HEK293 (cell line): ENCODE data around the gene DCP1A.

Experiments
- CTCF ChIA-PET: fragments of 350-600 bp; formaldehyde crosslinking; extraction: SDS; loops from one replicate; lab custom pipeline; 2021; ENCODE audit warnings: antibody characterized with exemption; lab: Yijun Ruan, JAX
- POLR2A ChIA-PET: fragments of 300-600 bp; formaldehyde crosslinking; extraction: SDS; loops from one replicate; lab custom pipeline; 2020; ENCODE audit warnings: antibody characterized with exemption, inconsistent platforms; lab: Yijun Ruan, JAX
- H3K27ac ChIP-seq: fragments of 200-500 bp; sonication (Bioruptor generic); 2 replicates; pipeline ENCODE4 v1.5.1; 2014; ENCODE audit warnings: low read depth, low read length, control low read depth, inconsistent platforms; ENCODE audit errors: extremely low read depth
- H3K36me3 ChIP-seq, 2 experiments: fragments of 200-500 bp in 1 of 2; sonication (Bioruptor generic) in 1 of 2; 1 replicate in 1 of 2; 2 replicates in 1 of 2; pipeline ENCODE4 v1.5.1; 2014 to 2017; ENCODE audit warnings: inconsistent platforms in 2 of 2, low read length in 2 of 2; ENCODE audit not compliant: control insufficient read depth in 2 of 2, insufficient read depth in 1 of 2
- H3K4me1 ChIP-seq: fragments of 200-500 bp; sonication (Bioruptor generic); 2 replicates; pipeline ENCODE4 v1.5.1; 2014; ENCODE audit warnings: mild to moderate bottlenecking, low read length, inconsistent platforms; ENCODE audit not compliant: control insufficient read depth, insufficient read depth
- H3K4me3 ChIP-seq: 2 replicates; pipeline ENCODE4 v1.5.1; 2011; ENCODE audit warnings: low read depth, mild to moderate bottlenecking, control low read depth, low read length, moderate library complexity
- H3K9me3 ChIP-seq: fragments of 200-500 bp; sonication (Bioruptor generic); 2 replicates; pipeline ENCODE4 v1.5.1; 2014; ENCODE audit warnings: low read depth, low read length, inconsistent platforms; ENCODE audit not compliant: control insufficient read depth, insufficient read depth
- ATF2 ChIP-seq: fragments of 450-650 bp; formaldehyde crosslinking; IDR thresholded peaks from 2 replicates; pipeline ENCODE4 v1.5.1; 2016; ENCODE audit warnings: missing biosample characterization, missing genetic modification characterization, low read depth
- BCL11A ChIP-seq: fragments of 450-650 bp; formaldehyde crosslinking; IDR thresholded peaks from 2 replicates; pipeline ENCODE4 v1.5.1; 2016; ENCODE audit warnings: low read depth, missing biosample characterization, missing genetic modification characterization
- GLI4 ChIP-seq: fragments of 450-650 bp; formaldehyde crosslinking; IDR thresholded peaks from 2 replicates; pipeline ENCODE4 v1.5.1; 2016; ENCODE audit warnings: missing biosample characterization, missing genetic modification characterization
- GLIS1 ChIP-seq: fragments of 450-650 bp; formaldehyde crosslinking; IDR thresholded peaks from 2 replicates; pipeline ENCODE4 v1.5.1; 2016; ENCODE audit warnings: missing biosample characterization, missing genetic modification characterization
- KLF10 ChIP-seq: fragments of 450-650 bp; IDR thresholded peaks from 2 replicates; pipeline ENCODE4 v1.5.1; 2018; ENCODE audit warnings: missing biosample characterization, mild to moderate bottlenecking, missing genetic modification characterization
- OSR2 ChIP-seq: fragments of 450-650 bp; formaldehyde crosslinking; IDR thresholded peaks from 2 replicates; pipeline ENCODE4 v1.5.1; 2016; ENCODE audit warnings: missing biosample characterization, missing genetic modification characterization
- REPIN1 ChIP-seq: fragments of 450-650 bp; formaldehyde crosslinking; IDR thresholded peaks from 2 replicates; pipeline ENCODE4 v1.5.1; 2017; ENCODE audit warnings: missing biosample characterization, missing genetic modification characterization, low read depth
- SP2 ChIP-seq: fragments of 450-650 bp; formaldehyde crosslinking; IDR thresholded peaks from 2 replicates; pipeline ENCODE4 v1.5.1; 2016; ENCODE audit warnings: missing biosample characterization, missing genetic modification characterization
- SP7 ChIP-seq: fragments of 450-650 bp; formaldehyde crosslinking; IDR thresholded peaks from 2 replicates; pipeline ENCODE4 v1.5.1; 2016; ENCODE audit warnings: missing biosample characterization, missing genetic modification characterization
- ZBTB20 ChIP-seq: fragments of 450-650 bp; formaldehyde crosslinking; IDR thresholded peaks from 2 replicates; pipeline ENCODE4 v1.5.1; 2016; ENCODE audit warnings: missing biosample characterization, missing genetic modification characterization
- ZBTB7A ChIP-seq: fragments of 450-650 bp; formaldehyde crosslinking; IDR thresholded peaks from 2 replicates; pipeline ENCODE4 v1.5.1; 2016; ENCODE audit warnings: low read depth, missing biosample characterization, missing genetic modification characterization
- ZIC2 ChIP-seq: fragments of 450-650 bp; formaldehyde crosslinking; IDR thresholded peaks from 2 replicates; pipeline ENCODE4 v1.5.1; 2016; ENCODE audit warnings: missing biosample characterization, missing genetic modification characterization
- ZNF10 ChIP-seq: fragments of 450-650 bp; formaldehyde crosslinking; IDR thresholded peaks from 2 replicates; pipeline ENCODE4 v1.5.1; 2017; ENCODE audit warnings: missing biosample characterization, missing genetic modification characterization
- ZNF121 ChIP-seq: fragments of 450-650 bp; formaldehyde crosslinking; IDR thresholded peaks from 2 replicates; pipeline ENCODE4 v1.5.1; 2016; ENCODE audit warnings: missing biosample characterization, missing genetic modification characterization
- ZNF280C ChIP-seq: fragments of 450-650 bp; formaldehyde crosslinking; IDR thresholded peaks from 2 replicates; pipeline ENCODE4 v1.5.1; 2016; ENCODE audit warnings: missing biosample characterization, missing genetic modification characterization
- ZNF341 ChIP-seq: fragments of 450-650 bp; formaldehyde crosslinking; IDR thresholded peaks from 2 replicates; pipeline ENCODE4; 2016; ENCODE audit warnings: low read depth, missing biosample characterization, missing genetic modification characterization
- ZNF394 ChIP-seq: fragments of 450-650 bp; formaldehyde crosslinking; IDR thresholded peaks from 2 replicates; pipeline ENCODE4 v1.5.1; 2016; ENCODE audit warnings: missing biosample characterization, missing genetic modification characterization, mild to moderate bottlenecking, moderate library complexity, borderline replicate concordance
- ZNF404 ChIP-seq: fragments of 450-650 bp; formaldehyde crosslinking; IDR thresholded peaks from 2 replicates; pipeline ENCODE4 v1.5.1; 2017; ENCODE audit warnings: missing biosample characterization, missing genetic modification characterization
- ZNF449 ChIP-seq: fragments of 450-650 bp; formaldehyde crosslinking; IDR thresholded peaks from 2 replicates; pipeline ENCODE4 v1.5.1; 2017; ENCODE audit warnings: missing biosample characterization, mild to moderate bottlenecking, missing genetic modification characterization, moderate library complexity
- ZNF513 ChIP-seq: fragments of 450-650 bp; IDR thresholded peaks from 2 replicates; pipeline ENCODE4 v1.5.1; 2018; ENCODE audit warnings: missing biosample characterization, missing genetic modification characterization
- ZNF514 ChIP-seq: fragments of 450-650 bp; formaldehyde crosslinking; IDR thresholded peaks from 2 replicates; pipeline ENCODE4 v1.5.1; 2016; ENCODE audit warnings: missing biosample characterization, missing genetic modification characterization
- ZNF521 ChIP-seq: fragments of 450-650 bp; formaldehyde crosslinking; IDR thresholded peaks from 2 replicates; pipeline ENCODE4 v1.5.1; 2017; ENCODE audit warnings: missing biosample characterization, mild to moderate bottlenecking, missing genetic modification characterization
- ZNF600 ChIP-seq: fragments of 450-650 bp; formaldehyde crosslinking; IDR thresholded peaks from 2 replicates; pipeline ENCODE4 v1.5.1; 2016; ENCODE audit warnings: missing biosample characterization, missing genetic modification characterization
- ZNF621 ChIP-seq: fragments of 450-650 bp; formaldehyde crosslinking; IDR thresholded peaks from 2 replicates; pipeline ENCODE4 v1.5.1; 2017; ENCODE audit warnings: missing biosample characterization, missing genetic modification characterization
- ZNF624 ChIP-seq: fragments of 450-650 bp; formaldehyde crosslinking; IDR thresholded peaks from 2 replicates; pipeline ENCODE4 v1.5.1; 2017; ENCODE audit warnings: missing biosample characterization, missing genetic modification characterization
- ZNF791 ChIP-seq: fragments of 450-650 bp; formaldehyde crosslinking; IDR thresholded peaks from 2 replicates; pipeline ENCODE4 v1.5.1; 2016; ENCODE audit warnings: missing biosample characterization, missing genetic modification characterization
- ZSCAN4 ChIP-seq: fragments of 450-650 bp; formaldehyde crosslinking; IDR thresholded peaks from 2 replicates; pipeline ENCODE4 v1.5.1; 2017; ENCODE audit warnings: missing biosample characterization, missing genetic modification characterization

The DCP1A gene

GRCh38 chr3:53236112-53236841 lies 111.1 kb downstream of the DCP1A start:
- TF ChIP-seq ZNF521 (tag by site-specific recombination) (no peak), ATF2 (no peak), ZNF341 (tag by site-specific recombination) (peak; percentile 58; the same call in 1 of the 2 replicates), BCL11A (tag by site-specific recombination) (no peak), OSR2 (tag by site-specific recombination) (no peak), ZNF449 (peak; percentile 36; the same call in 1 of the 2 replicates), REPIN1 (tag by site-specific recombination) (no peak), ZNF791 (tag by site-specific recombination) (no peak), ZNF600 (tag by site-specific recombination) (0 out of 2 replicates have a peak, but pooled peaks have one; percentile 24), ZIC2 (tag by site-specific recombination) (peak; percentile 93), ZNF394 (no peak), SP7 (tag by site-specific recombination) (0 out of 2 replicates have a peak, but pooled peaks have one; percentile 13), GLIS1 (tag by site-specific recombination) (peak; percentile 65; the same call in 1 of the 2 replicates)
- H3K9me3 ChIP-seq = no peaks in the 10 kb centered on the region
- H3K4me1 ChIP-seq = no peaks in the 10 kb centered on the region
- peaks cover 0 to 93% of the 10 kb centered on the region in 2 experiments; a peak in 1 of 3 replicates for H3K36me3 ChIP-seq
- H3K27ac ChIP-seq = no peak overlapping the region; the same call in 1 of the 2 replicates
- ChIA-PET POLR2A (no interaction called here), CTCF (no interaction called here)
- H3K4me3 ChIP-seq = no peak overlapping the region

GRCh38 chr3:53235545-53235944 lies 111.8 kb downstream of the DCP1A start:
- ChIA-PET CTCF (no interaction called here), POLR2A (no interaction called here)
- Histone ChIP-seq H3K27ac (no peak overlapping the region), H3K4me1 (no peaks in the 10 kb centered on the region), H3K36me3 (peaks cover 0 to 93% of the 10 kb centered on the region in 2 experiments; a peak in 1 of 3 replicates), H3K4me3 (no peak overlapping the region), H3K9me3 (no peaks in the 10 kb centered on the region)
- no peak for TF ChIP-seq ZNF621 (tag by site-specific recombination)
- TF ChIP-seq ZNF10 (tag by site-specific recombination) = no peak
- TF ChIP-seq ZNF121 (tag by site-specific recombination) = no peak
- no peak for TF ChIP-seq ZSCAN4 (tag by site-specific recombination)
- TF ChIP-seq ZNF624 (tag by site-specific recombination) = no peak
- TF ChIP-seq KLF10 (tag by site-specific recombination) = no peak
- no peak for TF ChIP-seq ZNF513 (tag by site-specific recombination)
- no peak for TF ChIP-seq ZNF514 (tag by site-specific recombination)
- no peak for TF ChIP-seq SP2 (tag by site-specific recombination)
- no peak for TF ChIP-seq ZNF404 (tag by site-specific recombination)
- TF ChIP-seq ZBTB7A (tag by site-specific recombination) = no peak
- TF ChIP-seq GLI4 (tag by site-specific recombination) = no peak
- TF ChIP-seq ZBTB20 (tag by site-specific recombination) = no peak
- TF ChIP-seq ZNF280C (tag by site-specific recombination) = no peak
